ENCODE measurements around the gene ALDOC. TPM values are rescaled to one million over a fixed set of nuclear protein-coding genes. Genes with fewer than 3 reads are reported as not detected.

The ALDOC gene
- total and polyA plus RNA-seq, 4 donors: 15.5 to 52.5 (median 30.6) TPM

GRCh38 chr17:28541439-28541838 lies 35.3 kb downstream of the ALDOC start:
- no peak overlapping the region for H3K4me3 ChIP-seq
- 83% methylated on average over 4 of the region's 4 CpGs for WGBS, 2 donors
- no peaks in the 10 kb centered on the region for H3K27me3 ChIP-seq (ENCODE audit: control insufficient read depth in 3 of 3, insufficient read depth in 3 of 3, low read length in 2 of 3)
- H3K36me3 ChIP-seq (ENCODE audit: control insufficient read depth in 4 of 4, insufficient read depth in 4 of 4, low read length in 4 of 4): no peaks in the 10 kb centered on the region
- TF ChIP-seq, protein P1, sequence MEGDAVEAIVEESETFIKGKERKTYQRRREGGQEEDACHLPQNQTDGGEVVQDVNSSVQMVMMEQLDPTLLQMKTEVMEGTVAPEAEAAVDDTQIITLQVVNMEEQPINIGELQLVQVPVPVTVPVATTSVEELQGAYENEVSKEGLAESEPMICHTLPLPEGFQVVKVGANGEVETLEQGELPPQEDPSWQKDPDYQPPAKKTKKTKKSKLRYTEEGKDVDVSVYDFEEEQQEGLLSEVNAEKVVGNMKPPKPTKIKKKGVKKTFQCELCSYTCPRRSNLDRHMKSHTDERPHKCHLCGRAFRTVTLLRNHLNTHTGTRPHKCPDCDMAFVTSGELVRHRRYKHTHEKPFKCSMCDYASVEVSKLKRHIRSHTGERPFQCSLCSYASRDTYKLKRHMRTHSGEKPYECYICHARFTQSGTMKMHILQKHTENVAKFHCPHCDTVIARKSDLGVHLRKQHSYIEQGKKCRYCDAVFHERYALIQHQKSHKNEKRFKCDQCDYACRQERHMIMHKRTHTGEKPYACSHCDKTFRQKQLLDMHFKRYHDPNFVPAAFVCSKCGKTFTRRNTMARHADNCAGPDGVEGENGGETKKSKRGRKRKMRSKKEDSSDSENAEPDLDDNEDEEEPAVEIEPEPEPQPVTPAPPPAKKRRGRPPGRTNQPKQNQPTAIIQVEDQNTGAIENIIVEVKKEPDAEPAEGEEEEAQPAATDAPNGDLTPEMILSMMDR (IDR thresholded peaks at IDR 0.05; ENCODE audit: control extremely low read depth, extremely low read depth): no peak
- no peak for DNase-seq
- H3K27ac ChIP-seq (ENCODE audit: low read depth in 1 of 2, low read length in 1 of 2): no peak overlapping the region
- H3K9ac ChIP-seq (ENCODE audit: insufficient read depth in 1 of 2, low read length in 2 of 2): no peak overlapping the region
- no peak for ATAC-seq (ENCODE audit: insufficient read depth, low FRiP score)
- H3K4me1 ChIP-seq (ENCODE audit: control insufficient read depth in 5 of 5, insufficient read depth in 5 of 5, low read length in 5 of 5): no peaks in the 10 kb centered on the region
- no peaks in the 10 kb centered on the region for H3K9me3 ChIP-seq (ENCODE audit: control insufficient read depth in 4 of 4, insufficient read depth in 3 of 4, low read length in 3 of 4)

DNA sequence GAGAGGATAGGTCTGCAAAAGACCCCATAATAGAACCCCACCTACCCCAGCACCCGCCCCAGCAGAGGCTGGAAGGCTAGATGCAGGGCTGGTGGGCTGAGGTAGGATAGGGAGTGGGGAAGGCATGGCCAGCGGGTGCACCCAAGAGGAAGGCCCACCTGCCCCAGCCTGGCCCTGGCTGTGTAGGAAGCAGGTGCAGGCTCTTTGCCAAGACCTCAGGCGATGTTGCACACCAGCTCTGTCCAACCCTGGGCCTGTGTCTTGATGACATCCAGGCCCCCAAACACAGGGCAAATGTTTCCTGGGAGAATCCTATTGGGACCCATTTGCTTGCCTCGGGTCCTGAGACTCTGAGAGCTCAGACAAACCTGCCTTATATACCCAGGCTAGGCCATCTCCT lies 36.5 kb downstream of the ALDOC start:
- Histone ChIP-seq H3K36me3 (ENCODE audit: control insufficient read depth in 4 of 4, insufficient read depth in 4 of 4, low read length in 4 of 4) (no peaks in the 10 kb centered on the region), H3K27ac (ENCODE audit: low read depth in 1 of 2, low read length in 1 of 2) (no peak overlapping the region), H3K4me1 (ENCODE audit: control insufficient read depth in 5 of 5, insufficient read depth in 5 of 5, low read length in 5 of 5) (peaks cover 0 to under 1% (median 0%) of the 10 kb centered on the region in 5 donors), H3K9me3 (ENCODE audit: control insufficient read depth in 4 of 4, insufficient read depth in 3 of 4, low read length in 3 of 4) (no peaks in the 10 kb centered on the region), H3K27me3 (ENCODE audit: control insufficient read depth in 3 of 3, insufficient read depth in 3 of 3, low read length in 2 of 3) (no peaks in the 10 kb centered on the region), H3K4me3 (no peak overlapping the region), H3K9ac (ENCODE audit: insufficient read depth in 1 of 2, low read length in 2 of 2) (no peak overlapping the region)
- ATAC-seq (ENCODE audit: insufficient read depth, low FRiP score): no peak
- TF ChIP-seq, protein P1 (IDR thresholded peaks at IDR 0.05; ENCODE audit: control extremely low read depth, extremely low read depth): no peak
- WGBS, 2 donors: 82 to 91% methylated on average over 4 of the region's 4 CpGs
- no peak for DNase-seq

DNA sequence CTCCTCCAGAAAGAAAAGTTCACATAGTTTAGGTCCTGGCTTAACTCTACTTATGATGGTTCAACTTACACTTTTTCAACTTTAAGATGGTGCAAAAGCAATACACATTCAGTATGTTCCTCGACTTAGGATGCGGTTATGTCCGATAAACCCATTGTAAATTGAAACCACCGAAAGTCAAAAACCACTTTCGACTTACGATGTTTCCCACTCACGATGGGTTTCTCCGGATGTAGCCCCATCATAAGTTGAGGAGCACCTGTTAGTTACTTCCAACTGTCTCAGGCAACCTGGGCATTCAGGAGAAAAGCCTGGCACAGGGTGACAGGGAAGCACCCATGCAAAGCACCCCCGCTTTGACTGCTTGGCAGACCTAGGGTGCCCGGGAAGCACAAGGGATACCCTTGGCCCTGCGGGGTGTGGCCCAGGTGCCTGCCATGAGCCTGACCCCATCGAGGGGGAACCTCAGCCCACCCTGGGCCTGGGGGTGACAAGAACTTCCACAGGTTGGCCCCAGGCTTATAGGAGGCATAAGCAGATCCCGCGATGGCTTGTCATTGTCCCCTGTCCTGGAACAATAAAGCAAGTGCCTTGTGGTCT lies 38.3 kb downstream of the ALDOC start:
- no peak for ATAC-seq (ENCODE audit: insufficient read depth, low FRiP score)
- no peaks in the 10 kb centered on the region for H3K36me3 ChIP-seq (ENCODE audit: control insufficient read depth in 4 of 4, insufficient read depth in 4 of 4, low read length in 4 of 4)
- H3K27ac ChIP-seq (ENCODE audit: low read depth in 1 of 2, low read length in 1 of 2): no peak overlapping the region
- no peaks in the 10 kb centered on the region for H3K27me3 ChIP-seq (ENCODE audit: control insufficient read depth in 3 of 3, insufficient read depth in 3 of 3, low read length in 2 of 3)
- TF ChIP-seq, protein P1 (IDR thresholded peaks at IDR 0.05; ENCODE audit: control extremely low read depth, extremely low read depth): no peak
- H3K4me3 ChIP-seq: no peak overlapping the region
- H3K4me1 ChIP-seq (ENCODE audit: control insufficient read depth in 5 of 5, insufficient read depth in 5 of 5, low read length in 5 of 5): peaks cover 0 to 4% (median 0%) of the 10 kb centered on the region in 5 donors
- WGBS, 2 donors: 90 to 92% methylated on average over 14 of the region's 14 CpGs
- no peak for DNase-seq
- no peaks in the 10 kb centered on the region for H3K9me3 ChIP-seq (ENCODE audit: control insufficient read depth in 4 of 4, insufficient read depth in 3 of 4, low read length in 3 of 4)
- H3K9ac ChIP-seq (ENCODE audit: insufficient read depth in 1 of 2, low read length in 2 of 2): no peak overlapping the region

DNA sequence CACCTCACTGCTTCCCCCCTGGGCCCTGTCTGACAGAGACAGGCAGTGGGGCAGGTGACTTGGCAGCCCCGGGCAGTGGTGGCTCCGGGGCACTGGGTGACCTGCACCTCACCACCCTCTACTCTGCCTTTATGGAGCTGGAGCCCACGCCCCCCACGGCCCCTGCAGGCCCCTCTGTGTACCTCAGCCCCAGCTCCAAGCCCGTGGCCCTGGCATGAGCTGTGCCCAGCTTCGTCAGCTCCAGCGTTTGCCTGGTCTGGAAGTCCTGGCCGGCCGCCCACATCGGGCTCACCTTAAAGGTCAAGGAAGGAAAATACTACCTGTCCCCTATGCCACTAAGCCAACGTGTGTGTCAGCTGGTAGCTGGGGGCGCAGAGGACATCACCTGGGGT lies 39.5 kb downstream of the ALDOC start:
- H3K9me3 ChIP-seq (ENCODE audit: control insufficient read depth in 4 of 4, insufficient read depth in 3 of 4, low read length in 3 of 4): no peaks in the 10 kb centered on the region
- H3K4me3 ChIP-seq: no peak overlapping the region
- H3K27me3 ChIP-seq (ENCODE audit: control insufficient read depth in 3 of 3, insufficient read depth in 3 of 3, low read length in 2 of 3): no peaks in the 10 kb centered on the region
- TF ChIP-seq, protein P1 (IDR thresholded peaks at IDR 0.05; ENCODE audit: control extremely low read depth, extremely low read depth): no peak
- no peaks in the 10 kb centered on the region for H3K36me3 ChIP-seq (ENCODE audit: control insufficient read depth in 4 of 4, insufficient read depth in 4 of 4, low read length in 4 of 4)
- H3K9ac ChIP-seq (ENCODE audit: insufficient read depth in 1 of 2, low read length in 2 of 2): no peak overlapping the region
- ATAC-seq (ENCODE audit: insufficient read depth, low FRiP score): no peak
- WGBS, 2 donors: 77 to 81% methylated on average over 12 of the region's 12 CpGs
- no peak overlapping the region for H3K27ac ChIP-seq (ENCODE audit: low read depth in 1 of 2, low read length in 1 of 2)
- no peak for DNase-seq
- H3K4me1 ChIP-seq (ENCODE audit: control insufficient read depth in 5 of 5, insufficient read depth in 5 of 5, low read length in 5 of 5): peaks cover 0 to 6% (median 0%) of the 10 kb centered on the region in 5 donors
